CD4-positive, alpha-beta T cell treated with Interleukin-4 for 1 hour (primary cell): ENCODE measurements around the gene NAPEPLD.
"Not testable (repeated sequence)": the region's sequence is repeated elsewhere in the genome, so short reads cannot be mapped to it uniquely, and the experiment has no call there.

Experiments
- DNase-seq, 2 donors: peaks; one replicate each; pipeline ENCODE4 v3.0.0-alpha.2; 2020 to 2022

Gene NAPEPLD

GRCh38 chr7:103059471-103059870, 89.4 kb downstream of the NAPEPLD start:
- DNase-seq: no peak

DNA sequence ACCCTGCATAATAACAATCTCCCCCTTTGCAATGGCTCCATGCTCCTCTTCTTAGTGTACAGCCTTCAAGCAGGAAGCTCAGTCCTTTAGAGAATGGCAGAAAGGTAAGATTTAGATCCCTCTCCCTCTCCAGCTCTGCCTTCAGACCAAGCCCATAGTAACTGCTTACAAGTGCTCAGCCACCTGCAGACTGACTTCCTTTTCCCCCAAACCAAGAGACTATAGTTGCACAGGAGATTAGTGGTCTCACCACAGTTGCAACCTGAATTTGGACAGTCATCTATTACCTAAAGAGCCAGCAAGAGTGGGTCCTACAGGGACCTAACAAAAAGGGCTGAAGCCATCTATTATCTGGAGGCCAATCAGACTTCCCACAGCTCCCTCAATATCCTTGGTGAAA, 90.8 kb downstream of the NAPEPLD start:
- DNase-seq: no peak

- DNase-seq: not testable (repeated sequence)
These were observed 92.9 kb downstream of the NAPEPLD start for GRCh38 chr7:103056006-103056405.

DNA sequence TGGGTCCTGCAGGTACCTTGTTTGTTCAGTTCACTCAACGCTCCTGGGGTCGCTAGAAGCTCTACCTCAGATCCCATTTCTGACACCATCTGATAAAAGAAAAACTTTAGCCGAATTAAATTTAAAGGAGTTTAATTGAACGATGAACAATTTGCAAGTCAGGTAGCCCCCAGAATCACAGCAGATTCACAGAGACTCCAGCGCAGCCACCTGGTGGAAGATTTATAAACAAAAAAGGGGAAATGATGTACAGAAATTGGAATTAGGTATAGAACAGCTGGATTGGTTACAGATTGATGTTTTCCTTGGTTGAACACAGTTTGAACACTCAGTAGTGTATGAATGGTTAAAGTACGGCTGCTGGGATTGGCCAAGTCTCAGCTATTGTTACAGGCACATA, 97.4 kb downstream of the NAPEPLD start:
- no peak for DNase-seq
